ENCODE measurements around the gene GGA2. TPM values are rescaled to one million over a fixed set of nuclear protein-coding genes. Genes with fewer than 3 reads are reported as not detected.

GGA2 gene
- total RNA-seq (59.0 TPM), polyA plus RNA-seq (42.4 TPM)
- long read RNA-seq, donor 1, full-length matches to known transcripts: 1 of 1 reads
- long read RNA-seq, donor 1, partial matches to known transcripts: 0 of 1 reads
- long read RNA-seq, donor 1, other reads (novel, unspliced or antisense): 0 of 1 reads
- long read RNA-seq, donor 2: 0 reads
- long read RNA-seq, donor 3, full-length matches to known transcripts: 15 of 21 reads
- long read RNA-seq, donor 3, partial matches to known transcripts: 6 of 21 reads
- long read RNA-seq, donor 3, other reads (novel, unspliced or antisense): 0 of 21 reads
- long read RNA-seq, donor 4, full-length matches to known transcripts: 2 of 2 reads
- long read RNA-seq, donor 4, partial matches to known transcripts: 0 of 2 reads
- long read RNA-seq, donor 4, other reads (novel, unspliced or antisense): 0 of 2 reads
- long read RNA-seq, donor 5, full-length matches to known transcripts: 14 of 14 reads
- long read RNA-seq, donor 5, partial matches to known transcripts: 0 of 14 reads
- long read RNA-seq, donor 5, other reads (novel, unspliced or antisense): 0 of 14 reads
- long read RNA-seq, donor 6, full-length matches to known transcripts: 12 of 12 reads
- long read RNA-seq, donor 6, partial matches to known transcripts: 0 of 12 reads
- long read RNA-seq, donor 6, other reads (novel, unspliced or antisense): 0 of 12 reads
- long read RNA-seq, donor 7, full-length matches to known transcripts: 11 of 11 reads
- long read RNA-seq, donor 7, partial matches to known transcripts: 0 of 11 reads
- long read RNA-seq, donor 7, other reads (novel, unspliced or antisense): 0 of 11 reads
- long read RNA-seq, donor 8, full-length matches to known transcripts: 6 of 6 reads
- long read RNA-seq, donor 8, partial matches to known transcripts: 0 of 6 reads
- long read RNA-seq, donor 8, other reads (novel, unspliced or antisense): 0 of 6 reads
- long read RNA-seq, donor 9, full-length matches to known transcripts: 9 of 9 reads
- long read RNA-seq, donor 9, partial matches to known transcripts: 0 of 9 reads
- long read RNA-seq, donor 9, other reads (novel, unspliced or antisense): 0 of 9 reads
- long read RNA-seq, donor 10, full-length matches to known transcripts: 15 of 15 reads
- long read RNA-seq, donor 10, partial matches to known transcripts: 0 of 15 reads
- long read RNA-seq, donor 10, other reads (novel, unspliced or antisense): 0 of 15 reads

- 2% methylated on average over 71 of the region's 71 CpGs for WGBS
- H3K4me3 ChIP-seq (ENCODE audit: low read length in 2 of 2): peak within 1 kb of the TSS; percentile 56 to 81
- H3K4me1 ChIP-seq (ENCODE audit: control insufficient read depth in 2 of 2, insufficient read depth in 2 of 2, low read length in 2 of 2): peaks cover 8 to 18% of the 10 kb centered on the region in 2 donors
- H3K9me3 ChIP-seq (ENCODE audit: control insufficient read depth in 2 of 2, insufficient read depth in 1 of 2, low read length in 1 of 2): no peaks in the 10 kb centered on the region
- H3K27ac ChIP-seq (ENCODE audit: low read depth in 1 of 2, low read length in 1 of 2): peak within 1 kb of the TSS; percentile 23 to 89
- no peaks in the 10 kb centered on the region for H3K27me3 ChIP-seq (ENCODE audit: control insufficient read depth in 2 of 2, insufficient read depth in 1 of 2, low read length in 1 of 2)
- H3K36me3 ChIP-seq (ENCODE audit: control insufficient read depth in 2 of 2, insufficient read depth in 2 of 2, low read length in 1 of 2): no peaks in the 10 kb centered on the region
- peak; percentile 42 to 86 (median 65) for DNase-seq (ENCODE audit: low read depth in 6 of 9, low spot score in 9 of 9)
These were observed at the start of gene GGA2 for GRCh38 chr16:23510164-23510914. TSS of gene GGA2 (minus strand) at chr16:23510494. CDS start at chr16:23510411, 83 bp downstream.

- Histone ChIP-seq H3K36me3 (ENCODE audit: control insufficient read depth in 2 of 2, insufficient read depth in 2 of 2, low read length in 1 of 2) (peaks cover 30 to 33% of the 10 kb centered on the region in 2 donors), H3K27ac (ENCODE audit: low read depth in 1 of 2, low read length in 1 of 2) (peak overlapping the region in 1 of 2 donors; percentile 90), H3K27me3 (ENCODE audit: control insufficient read depth in 2 of 2, insufficient read depth in 1 of 2, low read length in 1 of 2) (no peaks in the 10 kb centered on the region), H3K9me3 (ENCODE audit: control insufficient read depth in 2 of 2, insufficient read depth in 1 of 2, low read length in 1 of 2) (no peaks in the 10 kb centered on the region), H3K4me1 (ENCODE audit: control insufficient read depth in 2 of 2, insufficient read depth in 2 of 2, low read length in 2 of 2) (peaks cover 9 to 13% of the 10 kb centered on the region in 2 donors), H3K4me3 (ENCODE audit: low read length in 2 of 2) (peak overlapping the region; percentile 61 to 76)
- peak in 1 of 9 donors; percentile 9 for DNase-seq (ENCODE audit: low read depth in 6 of 9, low spot score in 9 of 9)
- WGBS: 5% methylated on average over 60 of the region's 60 CpGs
These were observed 47.7 kb upstream of the GGA2 start for GRCh38 chr16:23557779-23558702.

GRCh38 chr16:23556881-23557778 is 46.8 kb upstream of the GGA2 start, which contains the start of the genes EARS2 and UBFD1:
TSS of gene EARS2 (minus strand) at chr16:23557350. CDS start at chr16:23557343, 7 bp downstream.
TSS of gene UBFD1 (plus strand) at chr16:23557727. CDS start at chr16:23557743, 16 bp downstream.
- Histone ChIP-seq H3K27ac (ENCODE audit: low read depth in 1 of 2, low read length in 1 of 2) (peak within 1 kb of the TSS; percentile 85 to 90), H3K4me3 (ENCODE audit: low read length in 2 of 2) (peak within 1 kb of the TSS; percentile 61 to 76), H3K27me3 (ENCODE audit: control insufficient read depth in 2 of 2, insufficient read depth in 1 of 2, low read length in 1 of 2) (no peaks in the 10 kb centered on the region), H3K36me3 (ENCODE audit: control insufficient read depth in 2 of 2, insufficient read depth in 2 of 2, low read length in 1 of 2) (peaks cover 21 to 26% of the 10 kb centered on the region in 2 donors), H3K4me1 (ENCODE audit: control insufficient read depth in 2 of 2, insufficient read depth in 2 of 2, low read length in 2 of 2) (peaks cover 9 to 13% of the 10 kb centered on the region in 2 donors), H3K9me3 (ENCODE audit: control insufficient read depth in 2 of 2, insufficient read depth in 1 of 2, low read length in 1 of 2) (no peaks in the 10 kb centered on the region)
- peak; percentile 90 to 99 (median 96) for DNase-seq (ENCODE audit: low read depth in 6 of 9, low spot score in 9 of 9)
- WGBS: 2% methylated on average over 65 of the region's 65 CpGs

GRCh38 chr16:23554536-23554935 is 44.2 kb upstream of the GGA2 start:
- Histone ChIP-seq H3K4me3 (ENCODE audit: low read length in 2 of 2) (no peak overlapping the region), H3K9me3 (ENCODE audit: control insufficient read depth in 2 of 2, insufficient read depth in 1 of 2, low read length in 1 of 2) (no peaks in the 10 kb centered on the region), H3K27ac (ENCODE audit: low read depth in 1 of 2, low read length in 1 of 2) (peak overlapping the region in 1 of 2 donors; percentile 17), H3K27me3 (ENCODE audit: control insufficient read depth in 2 of 2, insufficient read depth in 1 of 2, low read length in 1 of 2) (no peaks in the 10 kb centered on the region), H3K4me1 (ENCODE audit: control insufficient read depth in 2 of 2, insufficient read depth in 2 of 2, low read length in 2 of 2) (peaks cover 7 to 13% of the 10 kb centered on the region in 2 donors), H3K36me3 (ENCODE audit: control insufficient read depth in 2 of 2, insufficient read depth in 2 of 2, low read length in 1 of 2) (peaks cover 6 to 22% of the 10 kb centered on the region in 2 donors)
- no peak for DNase-seq (ENCODE audit: low read depth in 6 of 9, low spot score in 9 of 9)
- WGBS: 91% methylated on average over 3 of the region's 3 CpGs

- peaks cover 15 to 32% of the 10 kb centered on the region in 2 donors for H3K36me3 ChIP-seq (ENCODE audit: control insufficient read depth in 2 of 2, insufficient read depth in 2 of 2, low read length in 1 of 2)
- peak overlapping the region in 1 of 2 donors; percentile 43 for H3K27ac ChIP-seq (ENCODE audit: low read depth in 1 of 2, low read length in 1 of 2)
- DNase-seq (ENCODE audit: low read depth in 6 of 9, low spot score in 9 of 9): no peak
- 79% methylated on average over 6 of the region's 6 CpGs for WGBS
- no peaks in the 10 kb centered on the region for H3K27me3 ChIP-seq (ENCODE audit: control insufficient read depth in 2 of 2, insufficient read depth in 1 of 2, low read length in 1 of 2)
- no peaks in the 10 kb centered on the region for H3K9me3 ChIP-seq (ENCODE audit: control insufficient read depth in 2 of 2, insufficient read depth in 1 of 2, low read length in 1 of 2)
- H3K4me3 ChIP-seq (ENCODE audit: low read length in 2 of 2): no peak overlapping the region
- peaks cover 0 to 6% of the 10 kb centered on the region in 2 donors for H3K4me1 ChIP-seq (ENCODE audit: control insufficient read depth in 2 of 2, insufficient read depth in 2 of 2, low read length in 2 of 2)
These were observed 41.9 kb upstream of the GGA2 start for GRCh38 chr16:23552161-23552560.

- H3K27me3 ChIP-seq (ENCODE audit: control insufficient read depth in 2 of 2, insufficient read depth in 1 of 2, low read length in 1 of 2): no peaks in the 10 kb centered on the region
- H3K4me3 ChIP-seq (ENCODE audit: low read length in 2 of 2): no peak overlapping the region
- no peaks in the 10 kb centered on the region for H3K4me1 ChIP-seq (ENCODE audit: control insufficient read depth in 2 of 2, insufficient read depth in 2 of 2, low read length in 2 of 2)
- 95% methylated on average over 5 of the region's 5 CpGs for WGBS
- no peaks in the 10 kb centered on the region for H3K9me3 ChIP-seq (ENCODE audit: control insufficient read depth in 2 of 2, insufficient read depth in 1 of 2, low read length in 1 of 2)
- DNase-seq (ENCODE audit: low read depth in 6 of 9, low spot score in 9 of 9): no peak
- H3K27ac ChIP-seq (ENCODE audit: low read depth in 1 of 2, low read length in 1 of 2): no peak overlapping the region
- peaks cover 15 to 39% of the 10 kb centered on the region in 2 donors for H3K36me3 ChIP-seq (ENCODE audit: control insufficient read depth in 2 of 2, insufficient read depth in 2 of 2, low read length in 1 of 2)
These were observed 39.6 kb upstream of the GGA2 start for GRCh38 chr16:23549938-23550337.

- 94% methylated on average over 14 of the region's 14 CpGs for WGBS
- peak overlapping the region in 1 of 2 donors; percentile 71 for H3K27ac ChIP-seq (ENCODE audit: low read depth in 1 of 2, low read length in 1 of 2)
- no peaks in the 10 kb centered on the region for H3K4me1 ChIP-seq (ENCODE audit: control insufficient read depth in 2 of 2, insufficient read depth in 2 of 2, low read length in 2 of 2)
- H3K27me3 ChIP-seq (ENCODE audit: control insufficient read depth in 2 of 2, insufficient read depth in 1 of 2, low read length in 1 of 2): no peaks in the 10 kb centered on the region
- H3K9me3 ChIP-seq (ENCODE audit: control insufficient read depth in 2 of 2, insufficient read depth in 1 of 2, low read length in 1 of 2): no peaks in the 10 kb centered on the region
- peaks cover 15 to 30% of the 10 kb centered on the region in 2 donors for H3K36me3 ChIP-seq (ENCODE audit: control insufficient read depth in 2 of 2, insufficient read depth in 2 of 2, low read length in 1 of 2)
- no peak overlapping the region for H3K4me3 ChIP-seq (ENCODE audit: low read length in 2 of 2)
- DNase-seq (ENCODE audit: low read depth in 6 of 9, low spot score in 9 of 9): no peak
These were observed 34.1 kb upstream of the GGA2 start for GRCh38 chr16:23544436-23544835.
